ENCODE results near the gene PBRM1. TPM values are rescaled to one million over a fixed set of nuclear protein-coding genes. Genes with fewer than 3 reads are reported as not detected.

The PBRM1 gene
- total and polyA plus RNA-seq, 7 donors, result 8.4 to 94.2 (median 82.8) TPM

GRCh38 chr3:52695798-52696671, 10.3 kb upstream of the PBRM1 start:
- Histone ChIP-seq H3K4me3 (no peak overlapping the region), H3K4me1 (no peaks in the 10 kb centered on the region), H3K9me3 (no peaks in the 10 kb centered on the region), H3K27me3 (no peaks in the 10 kb centered on the region), H3K27ac (no peak overlapping the region), H3K36me3 (peaks cover 37 to 87% (median 62%) of the 10 kb centered on the region in 4 donors)
- intact Hi-C loops (cut with DNase I), result no loop called here
- WGBS, 2 donors, result 78 to 86% methylated on average over 4 of the region's 4 CpGs
- DNase-seq, result no peak
- TF ChIP-seq POLR2AphosphoS5 (IDR thresholded peaks at IDR 0.05) (no peak), POLR2A (IDR thresholded peaks at IDR 0.05) (no peak), EP300 (IDR thresholded peaks at IDR 0.05) (no peak)
- TF ChIP-seq, protein P1, sequence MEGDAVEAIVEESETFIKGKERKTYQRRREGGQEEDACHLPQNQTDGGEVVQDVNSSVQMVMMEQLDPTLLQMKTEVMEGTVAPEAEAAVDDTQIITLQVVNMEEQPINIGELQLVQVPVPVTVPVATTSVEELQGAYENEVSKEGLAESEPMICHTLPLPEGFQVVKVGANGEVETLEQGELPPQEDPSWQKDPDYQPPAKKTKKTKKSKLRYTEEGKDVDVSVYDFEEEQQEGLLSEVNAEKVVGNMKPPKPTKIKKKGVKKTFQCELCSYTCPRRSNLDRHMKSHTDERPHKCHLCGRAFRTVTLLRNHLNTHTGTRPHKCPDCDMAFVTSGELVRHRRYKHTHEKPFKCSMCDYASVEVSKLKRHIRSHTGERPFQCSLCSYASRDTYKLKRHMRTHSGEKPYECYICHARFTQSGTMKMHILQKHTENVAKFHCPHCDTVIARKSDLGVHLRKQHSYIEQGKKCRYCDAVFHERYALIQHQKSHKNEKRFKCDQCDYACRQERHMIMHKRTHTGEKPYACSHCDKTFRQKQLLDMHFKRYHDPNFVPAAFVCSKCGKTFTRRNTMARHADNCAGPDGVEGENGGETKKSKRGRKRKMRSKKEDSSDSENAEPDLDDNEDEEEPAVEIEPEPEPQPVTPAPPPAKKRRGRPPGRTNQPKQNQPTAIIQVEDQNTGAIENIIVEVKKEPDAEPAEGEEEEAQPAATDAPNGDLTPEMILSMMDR (IDR thresholded peaks at IDR 0.05), result no peak

DNA sequence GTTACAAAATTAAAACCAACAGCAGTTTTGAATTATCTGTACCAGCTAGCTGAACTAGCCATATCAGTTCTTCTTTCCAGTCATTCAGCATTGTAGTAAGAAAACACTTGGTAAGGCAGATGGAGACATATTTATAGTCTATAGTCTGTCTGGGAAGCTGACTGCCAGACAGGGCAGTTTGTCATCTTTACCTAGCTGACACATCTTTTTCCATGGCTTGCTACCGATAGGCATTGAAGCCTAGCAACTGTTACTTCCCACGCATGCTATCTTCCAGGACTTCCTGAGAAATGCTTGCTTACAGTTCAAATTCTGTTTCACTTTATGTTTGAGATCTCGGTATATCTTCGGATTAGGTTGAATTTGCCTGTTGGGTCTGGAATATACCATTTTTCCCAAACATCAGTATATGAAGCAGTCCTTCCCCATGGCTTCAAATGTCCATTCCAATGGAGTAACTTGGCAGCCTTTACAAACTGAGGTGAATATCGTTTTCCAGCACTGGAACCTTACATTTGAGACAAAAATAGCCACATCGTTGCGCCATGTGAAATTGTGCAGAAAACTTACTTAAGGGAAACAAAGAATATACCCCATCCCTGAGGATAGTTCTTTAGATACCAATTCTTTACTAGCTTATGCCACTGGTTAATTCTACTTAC, 8.9 kb upstream of the PBRM1 start:
- no peak for DNase-seq
- TF ChIP-seq EP300 (IDR thresholded peaks at IDR 0.05) (no peak), POLR2AphosphoS5 (IDR thresholded peaks at IDR 0.05) (no peak), POLR2A (IDR thresholded peaks at IDR 0.05) (no peak)
- TF ChIP-seq, protein P1 (IDR thresholded peaks at IDR 0.05), result no peak
- Histone ChIP-seq H3K9me3 (no peaks in the 10 kb centered on the region), H3K4me1 (no peaks in the 10 kb centered on the region), H3K4me3 (no peak overlapping the region), H3K36me3 (peaks cover 49 to 97% (median 74%) of the 10 kb centered on the region in 4 donors), H3K27me3 (no peaks in the 10 kb centered on the region), H3K27ac (no peak overlapping the region)
- 75 to 94% methylated on average over 7 of the region's 7 CpGs for WGBS, 2 donors
- intact Hi-C loops (cut with DNase I), result no loop called here

DNA sequence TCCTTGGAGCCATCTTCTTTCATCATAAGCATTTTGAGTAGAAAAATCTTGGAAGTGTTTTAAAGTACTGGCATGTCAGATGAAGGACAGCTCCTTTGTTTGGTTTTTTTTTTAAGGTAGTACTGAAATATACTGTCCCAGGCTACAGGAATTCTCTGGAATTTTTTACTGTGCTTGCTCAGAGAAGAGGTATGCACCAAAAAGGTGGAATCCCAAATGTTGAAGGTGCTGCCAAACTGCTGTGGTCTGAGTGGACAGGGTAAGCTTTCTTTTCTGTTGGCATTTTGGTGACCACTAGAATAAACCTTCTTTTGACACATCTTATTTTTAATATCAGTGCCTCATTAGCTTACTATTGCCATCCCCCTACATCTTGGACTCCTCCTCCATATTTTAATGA, 7.4 kb upstream of the PBRM1 start:
- DNase-seq, result no peak
- no peaks in the 10 kb centered on the region for H3K4me1 ChIP-seq
- H3K4me3 ChIP-seq, result no peak overlapping the region
- H3K36me3 ChIP-seq, result peaks cover 65 to 100% (median 88%) of the 10 kb centered on the region in 4 donors
- H3K9me3 ChIP-seq, result no peaks in the 10 kb centered on the region
- no peak overlapping the region for H3K27ac ChIP-seq
- no peaks in the 10 kb centered on the region for H3K27me3 ChIP-seq
- no peak for TF ChIP-seq EP300 (IDR thresholded peaks at IDR 0.05)
- TF ChIP-seq, protein P1 (IDR thresholded peaks at IDR 0.05), result no peak
- TF ChIP-seq POLR2A (IDR thresholded peaks at IDR 0.05), result no peak
- TF ChIP-seq POLR2AphosphoS5 (IDR thresholded peaks at IDR 0.05), result no peak
- intact Hi-C loops (cut with DNase I), result no loop called here

- WGBS, 2 donors, result 95% methylated on average over 2 of the region's 2 CpGs
- Histone ChIP-seq H3K4me3 (no peak overlapping the region), H3K27me3 (no peaks in the 10 kb centered on the region), H3K27ac (no peak overlapping the region), H3K36me3 (peaks cover 51 to 86% (median 76%) of the 10 kb centered on the region in 4 donors), H3K9me3 (no peaks in the 10 kb centered on the region), H3K4me1 (peaks cover 0 to 14% (median 11%) of the 10 kb centered on the region in 4 donors)
- intact Hi-C loops (cut with DNase I), result no loop called here
- no peak for DNase-seq
- TF ChIP-seq POLR2AphosphoS5 (IDR thresholded peaks at IDR 0.05), result no peak
- TF ChIP-seq POLR2A (IDR thresholded peaks at IDR 0.05), result no peak
- TF ChIP-seq, protein P1 (IDR thresholded peaks at IDR 0.05), result no peak
- no peak for TF ChIP-seq EP300 (IDR thresholded peaks at IDR 0.05)
Observed at GRCh38 chr3:52690560-52690959, 4.8 kb upstream of the PBRM1 start.
